ENCODE measurements around the gene CNTN4.
"Not testable (repeated sequence)": the region's sequence is repeated elsewhere in the genome, so short reads cannot be mapped to it uniquely, and the experiment has no call there.

The CNTN4 gene

GRCh38 chr3:2527328-2527727, 428.7 kb downstream of the CNTN4 start:
- not testable (repeated sequence) for DNase-seq

- DNase-seq, result not testable (repeated sequence)
These were observed 436.1 kb downstream of the CNTN4 start for GRCh38 chr3:2534767-2535166.

- DNase-seq, result no peak
These were observed 436.5 kb downstream of the CNTN4 start for GRCh38 chr3:2535206-2535605.

- DNase-seq, result no peak
These were observed 437.9 kb downstream of the CNTN4 start for GRCh38 chr3:2536575-2536974.

GRCh38 chr3:2540115-2540514, 441.4 kb downstream of the CNTN4 start:
- no peak for DNase-seq

GRCh38 chr3:2543247-2543646, 444.6 kb downstream of the CNTN4 start:
- DNase-seq, result no peak

- no peak for DNase-seq
These were observed 445.5 kb downstream of the CNTN4 start for GRCh38 chr3:2544212-2544611.

- DNase-seq, result no peak
These were observed 446.1 kb downstream of the CNTN4 start for GRCh38 chr3:2544718-2545117.

GRCh38 chr3:2547049-2547448, 448.4 kb downstream of the CNTN4 start:
- DNase-seq, result no peak

- DNase-seq, result no peak
These were observed 456.0 kb downstream of the CNTN4 start for GRCh38 chr3:2554656-2555055.

GRCh38 chr3:2558796-2559195, 460.1 kb downstream of the CNTN4 start:
- DNase-seq, result no peak

GRCh38 chr3:2567451-2567850, 468.8 kb downstream of the CNTN4 start:
- DNase-seq, result no peak

GRCh38 chr3:2568156-2568555, 469.5 kb downstream of the CNTN4 start:
- DNase-seq, result no peak

- no peak for DNase-seq
These were observed 470.3 kb downstream of the CNTN4 start for GRCh38 chr3:2568929-2569328.

- DNase-seq, result no peak
These were observed 478.9 kb downstream of the CNTN4 start for GRCh38 chr3:2577571-2577970.

- DNase-seq, result no peak
These were observed 479.9 kb downstream of the CNTN4 start for GRCh38 chr3:2578560-2578959.

GRCh38 chr3:2579206-2579605, 480.5 kb downstream of the CNTN4 start:
- DNase-seq, result no peak

- DNase-seq, result no peak
These were observed 484.4 kb downstream of the CNTN4 start for GRCh38 chr3:2583046-2583445.

- DNase-seq, result no peak
These were observed 490.8 kb downstream of the CNTN4 start for GRCh38 chr3:2589336-2589969.

GRCh38 chr3:2595486-2595885, 496.8 kb downstream of the CNTN4 start:
- no peak for DNase-seq

GRCh38 chr3:2597615-2598014, 498.9 kb downstream of the CNTN4 start:
- no peak for DNase-seq

- no peak for DNase-seq
These were observed 500.8 kb downstream of the CNTN4 start for GRCh38 chr3:2599471-2599870.

GRCh38 chr3:2603692-2604289, 505.1 kb downstream of the CNTN4 start:
- no peak for DNase-seq

GRCh38 chr3:2614578-2614977, 515.9 kb downstream of the CNTN4 start:
- no peak for DNase-seq

- no peak for DNase-seq
These were observed 516.4 kb downstream of the CNTN4 start for GRCh38 chr3:2615080-2615479.
